ENCODE results near the gene CLTCL1. TPM values are rescaled to one million over a fixed set of nuclear protein-coding genes. Genes with fewer than 3 reads are reported as not detected.

CLTCL1 gene
- polyA plus RNA-seq, 1 donor (not counting 4 experiments of a cell fraction or from before 2014, with no cell fraction given): 12.4 TPM

DNA sequence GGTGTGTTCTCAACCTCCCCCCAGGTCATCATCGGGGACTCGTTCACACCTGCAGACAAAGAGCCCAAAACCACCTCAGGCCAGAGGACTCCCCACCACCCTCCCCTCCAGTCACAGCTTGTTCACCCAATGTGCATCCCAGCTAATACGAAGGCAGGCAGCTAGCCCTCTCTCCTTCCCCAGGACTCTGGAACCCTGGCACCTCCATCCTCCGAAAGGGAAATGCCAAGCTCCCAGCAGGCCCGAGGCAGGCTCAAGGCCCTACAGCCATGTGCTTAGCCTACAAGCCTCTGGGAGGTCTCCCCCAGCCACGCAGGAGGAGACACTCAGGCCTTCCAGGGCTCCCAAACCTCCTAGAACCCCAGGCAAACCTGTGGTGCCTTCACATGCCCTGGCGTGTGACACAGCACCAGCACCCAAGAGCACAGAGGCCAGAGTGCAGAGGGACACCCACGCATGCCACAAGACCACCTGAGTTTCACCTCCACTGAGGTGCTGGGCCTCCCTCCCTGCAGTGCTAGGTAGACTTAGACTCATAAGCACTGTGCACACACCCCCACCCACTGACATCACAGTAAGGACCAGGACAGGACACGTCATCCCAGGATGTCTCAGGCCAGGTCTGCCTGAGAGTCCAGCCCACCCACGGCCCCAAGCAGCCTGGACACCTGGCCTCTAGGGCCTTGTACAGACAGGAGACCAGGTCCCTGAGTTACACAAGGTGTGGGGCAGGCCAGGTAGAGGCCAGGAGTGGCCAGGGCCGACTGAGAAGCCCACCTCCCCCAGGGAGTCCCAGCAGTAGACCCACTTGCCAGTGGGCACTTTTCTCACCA lies 153.9 kb downstream of the CLTCL1 start:
- no peaks in the 10 kb centered on the region for H3K9me3 ChIP-seq (ENCODE audit: control insufficient read depth, low read depth, low read length)
- no peak overlapping the region for H3K9ac ChIP-seq (ENCODE audit: control insufficient read depth, extremely low read depth, insufficient read depth, low read length)
- H3K79me2 ChIP-seq (ENCODE audit: control insufficient read depth, insufficient read depth, low read length): peaks cover 5% of the 10 kb centered on the region
- H3K4me2 ChIP-seq (ENCODE audit: control insufficient read depth, extremely low read depth, insufficient read depth, low read depth, low read length): no peak overlapping the region
- no peak overlapping the region for H3K4me3 ChIP-seq (ENCODE audit: control insufficient read depth in 2 of 3, extremely low read depth in 1 of 3, insufficient read depth in 2 of 3, low read depth in 1 of 3, low read length in 3 of 3)
- dilution Hi-C loops (cut with MboI; ENCODE audit: extremely low pct_ligation_motif_present, low sequenced_read_pairs): no loop called here
- peaks cover 27 to 46% of the 10 kb centered on the region in 2 experiments for H3K36me3 ChIP-seq (ENCODE audit: control insufficient read depth in 2 of 2, extremely low read depth in 1 of 2, insufficient read depth in 2 of 2, low read length in 2 of 2)
- H3K27ac ChIP-seq (ENCODE audit: control insufficient read depth, insufficient read depth, low read length): no peak overlapping the region
- no peak overlapping the region for H2AFZ ChIP-seq (ENCODE audit: control insufficient read depth, low read length)
- H3K27me3 ChIP-seq (ENCODE audit: control insufficient read depth, extremely low read depth, insufficient read depth, low read length): no peaks in the 10 kb centered on the region
- FAIRE-seq (no peak), DNase-seq (ENCODE audit: low read depth, low spot score) (no peak)
- no peaks in the 10 kb centered on the region for H4K20me1 ChIP-seq (ENCODE audit: control insufficient read depth, extremely low read depth, insufficient read depth, low read length)
- no peaks in the 10 kb centered on the region for H3K4me1 ChIP-seq (ENCODE audit: control insufficient read depth, extremely low read depth, insufficient read depth, low read length)
- TF ChIP-seq, protein P1, sequence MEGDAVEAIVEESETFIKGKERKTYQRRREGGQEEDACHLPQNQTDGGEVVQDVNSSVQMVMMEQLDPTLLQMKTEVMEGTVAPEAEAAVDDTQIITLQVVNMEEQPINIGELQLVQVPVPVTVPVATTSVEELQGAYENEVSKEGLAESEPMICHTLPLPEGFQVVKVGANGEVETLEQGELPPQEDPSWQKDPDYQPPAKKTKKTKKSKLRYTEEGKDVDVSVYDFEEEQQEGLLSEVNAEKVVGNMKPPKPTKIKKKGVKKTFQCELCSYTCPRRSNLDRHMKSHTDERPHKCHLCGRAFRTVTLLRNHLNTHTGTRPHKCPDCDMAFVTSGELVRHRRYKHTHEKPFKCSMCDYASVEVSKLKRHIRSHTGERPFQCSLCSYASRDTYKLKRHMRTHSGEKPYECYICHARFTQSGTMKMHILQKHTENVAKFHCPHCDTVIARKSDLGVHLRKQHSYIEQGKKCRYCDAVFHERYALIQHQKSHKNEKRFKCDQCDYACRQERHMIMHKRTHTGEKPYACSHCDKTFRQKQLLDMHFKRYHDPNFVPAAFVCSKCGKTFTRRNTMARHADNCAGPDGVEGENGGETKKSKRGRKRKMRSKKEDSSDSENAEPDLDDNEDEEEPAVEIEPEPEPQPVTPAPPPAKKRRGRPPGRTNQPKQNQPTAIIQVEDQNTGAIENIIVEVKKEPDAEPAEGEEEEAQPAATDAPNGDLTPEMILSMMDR (optimal IDR thresholded peaks at IDR 0.05 in 1 of 3, IDR thresholded peaks at IDR 0.05 in 1 of 3, conservative IDR thresholded peaks at IDR 0.05 in 1 of 3; ENCODE audit: extremely low read depth in 1 of 3, insufficient read depth in 2 of 3, low read length in 3 of 3): no peak
- no peak for TF ChIP-seq EZH2 (IDR thresholded peaks at IDR 0.05; ENCODE audit: low read length)
- no peaks in the 10 kb centered on the region for H3K9me1 ChIP-seq (ENCODE audit: control insufficient read depth, extremely low read depth, insufficient read depth, low read length)

DNA sequence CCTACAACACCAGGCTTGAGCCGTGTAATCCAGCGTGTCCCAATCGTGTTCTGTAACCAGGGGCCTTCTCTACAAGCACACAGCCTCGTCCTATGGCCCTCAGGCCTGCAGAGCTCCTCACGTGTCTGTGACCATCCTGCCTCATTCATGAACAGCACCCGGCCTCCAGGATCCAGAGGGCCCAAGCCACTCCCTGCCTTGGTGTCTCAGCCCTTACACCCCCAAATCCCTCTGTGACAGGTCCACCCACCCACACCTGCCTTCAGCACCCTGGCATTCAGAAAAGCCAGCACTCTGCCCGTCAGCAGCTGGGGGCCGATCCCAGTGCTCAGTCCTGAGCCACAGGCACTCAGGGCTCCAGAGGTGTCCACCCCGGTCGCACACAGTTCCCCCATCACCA lies 154.6 kb downstream of the CLTCL1 start:
- FAIRE-seq: no peak
- H3K27ac ChIP-seq (ENCODE audit: control insufficient read depth, insufficient read depth, low read length): no peak overlapping the region
- no peak overlapping the region for H3K4me2 ChIP-seq (ENCODE audit: control insufficient read depth, extremely low read depth, insufficient read depth, low read depth, low read length)
- no peaks in the 10 kb centered on the region for H3K79me2 ChIP-seq (ENCODE audit: control insufficient read depth, insufficient read depth, low read length)
- no peaks in the 10 kb centered on the region for H3K27me3 ChIP-seq (ENCODE audit: control insufficient read depth, extremely low read depth, insufficient read depth, low read length)
- H4K20me1 ChIP-seq (ENCODE audit: control insufficient read depth, extremely low read depth, insufficient read depth, low read length): no peaks in the 10 kb centered on the region
- no peak overlapping the region for H3K4me3 ChIP-seq (ENCODE audit: control insufficient read depth in 2 of 3, extremely low read depth in 1 of 3, insufficient read depth in 2 of 3, low read depth in 1 of 3, low read length in 3 of 3)
- peaks cover 31 to 44% of the 10 kb centered on the region in 2 experiments for H3K36me3 ChIP-seq (ENCODE audit: control insufficient read depth in 2 of 2, extremely low read depth in 1 of 2, insufficient read depth in 2 of 2, low read length in 2 of 2)
- H3K9me1 ChIP-seq (ENCODE audit: control insufficient read depth, extremely low read depth, insufficient read depth, low read length): no peaks in the 10 kb centered on the region
- no peaks in the 10 kb centered on the region for H3K4me1 ChIP-seq (ENCODE audit: control insufficient read depth, extremely low read depth, insufficient read depth, low read length)
- no peaks in the 10 kb centered on the region for H3K9me3 ChIP-seq (ENCODE audit: control insufficient read depth, low read depth, low read length)
- no peak overlapping the region for H2AFZ ChIP-seq (ENCODE audit: control insufficient read depth, low read length)
- DNase-seq (ENCODE audit: low read depth, low spot score): no peak
- H3K9ac ChIP-seq (ENCODE audit: control insufficient read depth, extremely low read depth, insufficient read depth, low read length): no peak overlapping the region
- dilution Hi-C loops (cut with MboI; ENCODE audit: extremely low pct_ligation_motif_present, low sequenced_read_pairs): no loop called here
- TF ChIP-seq EZH2 (IDR thresholded peaks at IDR 0.05; ENCODE audit: low read length): no peak
- TF ChIP-seq, protein P1 (optimal IDR thresholded peaks at IDR 0.05 in 1 of 3, IDR thresholded peaks at IDR 0.05 in 1 of 3, conservative IDR thresholded peaks at IDR 0.05 in 1 of 3; ENCODE audit: extremely low read depth in 1 of 3, insufficient read depth in 2 of 3, low read length in 3 of 3): no peak
